GM12878 (cell line): ENCODE data around the gene P2RX6. TPM values are rescaled to one million over a fixed set of nuclear protein-coding genes. Genes with fewer than 3 reads are reported as not detected.

Experiments used
- ATAC-seq: fragments of 200-7000 bp; cut with Tn5 transposase; 3 replicates; pipeline ENCODE4 v1.9.1; 2020; ENCODE audit warnings: mild to moderate bottlenecking, moderate library complexity
- BruUV-seq: library from RNA; stranded (reverse); fragments of 400-500 nt; replicated peaks from 2 replicates; lab custom pipeline; 2021; lab: Mats Ljungman, UMichigan
- CTCF ChIA-PET: fragments of 300-600 bp; sonication (Branson Sonifier 250); formaldehyde crosslinking; extraction: SDS; loops from one replicate; lab custom pipeline; 2021; ENCODE audit warnings: inconsistent platforms; lab: Yijun Ruan, JAX
- POLR2A ChIA-PET: fragments of 350-600 bp; formaldehyde crosslinking; extraction: SDS; loops from one replicate; lab custom pipeline; 2021; ENCODE audit warnings: inconsistent platforms; lab: Charles Lee
- RAD21 ChIA-PET: fragments of 300-600 bp; sonication (Branson Sonifier 250); formaldehyde crosslinking; loops from one replicate; lab custom pipeline; 2023; ENCODE audit warnings: antibody characterized with exemption; ENCODE audit not compliant: unreplicated experiment; lab: Charles Lee
- SMC1A ChIA-PET: fragments of 300-600 bp; sonication (Branson Sonifier 250); formaldehyde crosslinking; loops from one replicate; lab custom pipeline; 2023; ENCODE audit not compliant: unreplicated experiment, uncharacterized antibody; lab: Charles Lee
- DNase-seq: peaks from one replicate; pipeline ENCODE4 v3.0.0-alpha.2; 2011; ENCODE audit warnings: low read depth, low spot score
- FAIRE-seq: peaks from 3 replicates; lab custom pipeline; 2011; peaks lifted over from hg19 to GRCh38; lab: Jason Lieb, UNC
- H2AFZ ChIP-seq: 2 replicates; pipeline ENCODE4 v1.6.0; 2011; ENCODE audit warnings: low read depth, low read length, control low read depth; ENCODE audit not compliant: control insufficient read depth
- H3K27ac ChIP-seq: 2 replicates; pipeline ENCODE4 v1.5.1; 2011; ENCODE audit warnings: control low read depth; ENCODE audit not compliant: control insufficient read depth, insufficient read depth
- H3K27me3 ChIP-seq, 2 experiments: replicated peaks in 1 of 2; 2 replicates each; pipeline versions ENCODE4 v1.6.0 to v1.6.1; 2011; ENCODE audit warnings: low read length in 1 of 2; ENCODE audit not compliant: control insufficient read depth in 2 of 2, insufficient read depth in 2 of 2
- H3K36me3 ChIP-seq, 2 experiments: 2 replicates each; pipeline ENCODE4 v1.5.1; 2011; ENCODE audit warnings: low read length in 1 of 2; ENCODE audit not compliant: control insufficient read depth in 2 of 2, insufficient read depth in 2 of 2
- H3K4me1 ChIP-seq: 2 replicates; pipeline ENCODE4 v1.6.1; 2011; ENCODE audit warnings: mild to moderate bottlenecking, low read length, moderate library complexity, mixed read lengths; ENCODE audit not compliant: control insufficient read depth, insufficient read depth
- H3K4me2 ChIP-seq: 2 replicates; pipeline ENCODE4 v1.6.0; 2011; ENCODE audit warnings: control low read depth; ENCODE audit not compliant: control insufficient read depth, insufficient read depth
- H3K4me3 ChIP-seq: fragments of 200-600 bp; sonication (generic); 2 replicates; pipeline ENCODE4 v1.5.1; 2016
- H3K79me2 ChIP-seq: 2 replicates; pipeline ENCODE4 v1.6.0; 2011; ENCODE audit warnings: low read length; ENCODE audit not compliant: control insufficient read depth, insufficient read depth
- H3K9ac ChIP-seq: 2 replicates; pipeline ENCODE4 v1.8.0; 2011; ENCODE audit warnings: low read length, control low read depth, mixed read lengths; ENCODE audit not compliant: control insufficient read depth, insufficient read depth
- H3K9me3 ChIP-seq: replicated peaks from 3 replicates; pipeline ENCODE4 v1.5.1; 2011; ENCODE audit warnings: mild to moderate bottlenecking, low read length; ENCODE audit not compliant: control insufficient read depth, insufficient read depth
- H4K20me1 ChIP-seq: 2 replicates; pipeline ENCODE4 v1.6.0; 2011; ENCODE audit not compliant: control insufficient read depth, insufficient read depth
- ATF7 ChIP-seq: fragments of 450-650 bp; IDR thresholded peaks from 2 replicates; pipeline ENCODE4 v1.6.1; 2016; ENCODE audit warnings: low read depth, mild to moderate bottlenecking
- CHD2 ChIP-seq: IDR thresholded peaks from 2 replicates; pipeline ENCODE4 v1.6.1; 2011; ENCODE audit warnings: low read depth, low read length, improper control_type of control experiment, borderline replicate concordance
- EED ChIP-seq: sonication (generic); IDR thresholded peaks from 2 replicates; pipeline ENCODE4 v1.6.1; 2016; ENCODE audit warnings: antibody characterized with exemption, low read depth
- HSF1 ChIP-seq: fragments of 150-350 bp; IDR thresholded peaks from 2 replicates; pipeline ENCODE4 v1.6.1; 2014; ENCODE audit warnings: mild to moderate bottlenecking, low read depth, low read length
- KLF5 ChIP-seq: fragments of 450-650 bp; IDR thresholded peaks from 2 replicates; pipeline ENCODE4 v1.6.1; 2014; ENCODE audit warnings: mild to moderate bottlenecking; ENCODE audit not compliant: partially characterized antibody
- PRDM15 ChIP-seq: fragments of 450-650 bp; formaldehyde crosslinking; IDR thresholded peaks from 2 replicates; pipeline ENCODE4 v1.4.0; 2020; ENCODE audit warnings: mild to moderate bottlenecking, moderate library complexity
- SIX5 ChIP-seq: IDR thresholded peaks from 2 replicates; pipeline ENCODE4 v1.6.1; 2011; ENCODE audit warnings: mild to moderate bottlenecking, low read depth, low read length, moderate library complexity; ENCODE audit not compliant: severe bottlenecking
- SMARCA5 ChIP-seq: fragments of 450-650 bp; IDR thresholded peaks from 2 replicates; pipeline ENCODE4 v1.6.1; 2017; ENCODE audit warnings: mild to moderate bottlenecking
- STAT3 ChIP-seq: IDR thresholded peaks from 2 replicates; pipeline ENCODE4 v1.6.1; 2011; ENCODE audit warnings: low read depth, low read length, improper control_type of control experiment
- WGBS: methylation state at CpG from one replicate; pipeline ENCODE4 v1.1.6; 2016; ENCODE audit warnings: low lambda C conversion rate; ENCODE audit not compliant: insufficient replicate concordance, insufficient coverage; ENCODE audit errors: missing lambda C conversion rate; 5-methylcytosine and 5-hydroxymethylcytosine counted together
- in situ Hi-C: fragments of 300-500 bp; cut with MboI; formaldehyde crosslinking; loops from 9 replicates; pipeline ENCODE4 v1.14.3; 2018; ENCODE audit warnings: mixed read lengths
- intact Hi-C: fragments of 100-400 bp; cut with micrococcal nuclease; formaldehyde crosslinking; loops from one replicate; pipeline ENCODE4 v1.14.2; 2022; ENCODE audit not compliant: unreplicated experiment
- polyA plus RNA-seq, 11 experiments: library from polyadenylated mRNA; depleted of rRNA in 4 of 11; unstranded in 6 of 11; stranded (reverse) in 5 of 11; fragments of >200 nt; fragmentation: Nextera tagmentation in 4 of 11; fragmentation: Illumina TruSeq in 1 of 11; extraction: Ambion mirVana in 4 of 11; extraction: Trizol in 1 of 11; gene quantifications; 1 replicate in 1 of 11; 2 replicates in 10 of 11; pipeline versions ENCODE4 v1.2.1 to v1.2.3, GENCODE V29; 2011 to 2016; ENCODE audit warnings: inconsistent platforms in 2 of 11, missing spikeins in 2 of 11, low read depth in 1 of 11
- total RNA-seq, 4 experiments: library from RNA; depleted of rRNA in 3 of 4; stranded (reverse); fragments of >200 nt in 3 of 4; fragmentation: Illumina TruSeq in 1 of 4; extraction: Trizol in 1 of 4; gene quantifications; 2 replicates each; pipeline versions ENCODE4 v1.2.1 to v1.2.3, GENCODE V29; 2013 to 2021
- TF ChIP-seq, protein P1 (sequence below): IDR thresholded peaks from 2 replicates; pipeline ENCODE4 v1.6.1; 2012; ENCODE audit warnings: low read depth, low read length, improper control_type of control experiment

Gene P2RX6
- total and polyA plus RNA-seq, 10 of the 15 experiments (the other 5 are each of a cell fraction or from before 2014, with no cell fraction given) = 0.03 to 0.21 (median 0.07) TPM; not detected in 5

DNA sequence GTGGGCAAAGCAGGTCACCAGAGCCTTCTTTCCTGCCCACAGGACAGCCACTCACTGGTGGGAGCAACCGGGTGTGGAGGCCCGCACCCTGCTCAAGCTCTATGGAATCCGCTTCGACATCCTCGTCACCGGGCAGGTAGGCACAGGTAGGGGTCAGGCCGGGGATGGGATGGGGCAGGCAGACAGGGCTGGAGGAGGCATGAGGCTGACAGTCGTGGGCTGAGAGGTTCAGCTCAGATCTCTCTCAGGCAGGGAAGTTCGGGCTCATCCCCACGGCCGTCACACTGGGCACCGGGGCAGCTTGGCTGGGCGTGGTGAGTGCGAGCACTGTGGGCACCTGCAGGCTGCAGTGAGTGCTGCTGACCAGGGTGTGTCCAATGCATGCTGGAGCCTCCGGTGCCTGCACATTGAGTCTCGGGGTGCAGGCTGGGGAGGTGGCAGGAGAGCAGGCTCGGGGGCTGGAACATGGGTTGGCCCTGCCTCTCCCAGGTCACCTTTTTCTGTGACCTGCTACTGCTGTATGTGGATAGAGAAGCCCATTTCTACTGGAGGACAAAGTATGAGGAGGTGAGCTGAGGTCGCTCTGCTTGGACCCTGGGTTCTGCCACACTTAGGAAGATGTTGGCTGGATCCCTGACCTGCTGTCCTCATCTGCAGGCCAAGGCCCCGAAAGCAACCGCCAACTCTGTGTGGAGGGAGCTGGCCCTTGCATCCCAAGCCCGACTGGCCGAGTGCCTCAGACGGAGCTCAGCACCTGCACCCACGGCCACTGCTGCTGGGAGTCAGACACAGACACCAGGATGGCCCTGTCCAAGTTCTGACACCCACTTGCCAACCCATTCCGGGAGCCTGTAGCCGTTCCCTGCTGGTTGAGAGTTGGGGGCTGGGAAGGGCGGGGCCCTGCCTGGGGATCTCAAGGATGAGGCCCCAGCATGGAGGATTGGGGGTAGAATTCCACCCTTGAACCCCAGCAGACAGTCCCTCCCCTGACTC, 11.1 kb downstream of the P2RX6 start (continued):
- TF ChIP-seq KLF5 = no peak
- no peak for TF ChIP-seq ATF7
- TF ChIP-seq EED = no peak
- TF ChIP-seq, protein P1, sequence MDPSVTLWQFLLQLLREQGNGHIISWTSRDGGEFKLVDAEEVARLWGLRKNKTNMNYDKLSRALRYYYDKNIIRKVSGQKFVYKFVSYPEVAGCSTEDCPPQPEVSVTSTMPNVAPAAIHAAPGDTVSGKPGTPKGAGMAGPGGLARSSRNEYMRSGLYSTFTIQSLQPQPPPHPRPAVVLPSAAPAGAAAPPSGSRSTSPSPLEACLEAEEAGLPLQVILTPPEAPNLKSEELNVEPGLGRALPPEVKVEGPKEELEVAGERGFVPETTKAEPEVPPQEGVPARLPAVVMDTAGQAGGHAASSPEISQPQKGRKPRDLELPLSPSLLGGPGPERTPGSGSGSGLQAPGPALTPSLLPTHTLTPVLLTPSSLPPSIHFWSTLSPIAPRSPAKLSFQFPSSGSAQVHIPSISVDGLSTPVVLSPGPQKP = no peak
- TF ChIP-seq CHD2 = no peak

GRCh38 chr22:21026783-21027692, 12.1 kb downstream of the P2RX6 start:
- ChIA-PET CTCF (no interaction called here), SMC1A (no interaction called here), RAD21 (no interaction called here), POLR2A (no interaction called here)
- Histone ChIP-seq H3K9me3 (no peaks in the 10 kb centered on the region), H2AFZ (no peak overlapping the region), H3K4me3 (no peak overlapping the region), H3K27ac (no peak overlapping the region), H3K36me3 (no peaks in the 10 kb centered on the region), H3K4me1 (peaks cover 7% of the 10 kb centered on the region), H3K4me2 (no peak overlapping the region), H4K20me1 (no peaks in the 10 kb centered on the region), H3K79me2 (no peaks in the 10 kb centered on the region), H3K27me3 (no peaks in the 10 kb centered on the region), H3K9ac (no peak overlapping the region)
- ATAC-seq (no peak), FAIRE-seq (no peak), DNase-seq (no peak)
- WGBS = 31% methylated on average over 14 of the region's 14 CpGs
- no TSS peak for BruUV-seq
- in situ Hi-C loops = no loop called here
- intact Hi-C loops = no loop called here
- TF ChIP-seq SMARCA5 (no peak), PRDM15 (CRISPR knock-in tag) (no peak), SIX5 (no peak), HSF1 (no peak), STAT3 (no peak)
